Hepatocyte (in vitro differentiated cells): ENCODE results near the gene SLC66A2. TPM values are rescaled to one million over a fixed set of nuclear protein-coding genes. Genes with fewer than 3 reads are reported as not detected.

Source experiments
- DNase-seq: peaks from one replicate; pipeline ENCODE4 v3.0.0-alpha.2; 2016; ENCODE audit warnings: low spot score
- H2AFZ ChIP-seq: fragments of 200-600 bp; sonication (generic); 2 replicates; pipeline ENCODE4 v1.6.0; 2016; ENCODE audit warnings: antibody characterized with exemption, mild to moderate bottlenecking
- H3K27ac ChIP-seq: fragments of 200-600 bp; sonication (generic); 2 replicates; pipeline ENCODE4 v1.5.1; 2016; ENCODE audit warnings: mild to moderate bottlenecking
- H3K27me3 ChIP-seq: fragments of 200-600 bp; sonication (generic); 2 replicates; pipeline ENCODE4 v1.6.1; 2016
- H3K36me3 ChIP-seq: fragments of 200-600 bp; sonication (generic); replicated peaks from 2 replicates; pipeline ENCODE4 v1.5.1; 2016; ENCODE audit warnings: low read depth; ENCODE audit not compliant: insufficient read depth
- H3K4me1 ChIP-seq: fragments of 200-600 bp; sonication (generic); 2 replicates; pipeline ENCODE4 v1.5.1; 2016; ENCODE audit warnings: mild to moderate bottlenecking, moderate library complexity; ENCODE audit not compliant: insufficient read depth
- H3K4me2 ChIP-seq: fragments of 200-600 bp; sonication (generic); 2 replicates; pipeline ENCODE4 v1.6.0; 2016
- H3K4me3 ChIP-seq: fragments of 200-600 bp; sonication (generic); 2 replicates; pipeline ENCODE4 v1.5.1; 2016; ENCODE audit warnings: mild to moderate bottlenecking
- H3K79me2 ChIP-seq: fragments of 200-600 bp; sonication (generic); 2 replicates; pipeline ENCODE4 v1.6.0; 2017; ENCODE audit warnings: mild to moderate bottlenecking
- H3K9me2 ChIP-seq: fragments of 200-600 bp; sonication (generic); replicated peaks from 2 replicates; pipeline ENCODE4 v1.6.0; 2017; ENCODE audit warnings: mild to moderate bottlenecking; ENCODE audit not compliant: insufficient read depth
- H3K9me3 ChIP-seq: fragments of 200-600 bp; sonication (generic); 2 replicates; pipeline ENCODE4 v1.5.1; 2016; ENCODE audit warnings: low read depth, mild to moderate bottlenecking
- H4K20me1 ChIP-seq: fragments of 200-600 bp; sonication (generic); 2 replicates; pipeline ENCODE4 v1.6.0; 2016; ENCODE audit warnings: mild to moderate bottlenecking; ENCODE audit not compliant: insufficient read depth, poor library complexity, severe bottlenecking
- CTCF ChIP-seq: fragments of 200-600 bp; sonication (generic); IDR thresholded peaks from 2 replicates; pipeline ENCODE4 v1.5.1; 2016; ENCODE audit warnings: antibody characterized with exemption, mild to moderate bottlenecking; ENCODE audit not compliant: poor library complexity
- EZH2 ChIP-seq: fragments of 200-600 bp; sonication (generic); IDR thresholded peaks from 2 replicates; pipeline ENCODE4 v1.6.1; 2016; ENCODE audit warnings: antibody characterized with exemption, mild to moderate bottlenecking, borderline replicate concordance
- EZH2phosphoT487 ChIP-seq: fragments of 200-600 bp; sonication (generic); IDR thresholded peaks from one replicate; pipeline ENCODE4 v1.6.1; 2018; ENCODE audit warnings: antibody characterized with exemption, mild to moderate bottlenecking, low read depth, moderate library complexity; ENCODE audit not compliant: unreplicated experiment, severe bottlenecking
- WGBS: methylation state at CpG from one replicate; pipeline ENCODE4 v1.1.6; 2016; ENCODE audit warnings: low lambda C conversion rate; ENCODE audit errors: missing lambda C conversion rate; 5-methylcytosine and 5-hydroxymethylcytosine counted together
- polyA plus RNA-seq: library from polyadenylated mRNA; unstranded; fragments of >200 nt; fragmentation: Nextera tagmentation; extraction: Ambion mirVana; gene quantifications from 2 replicates; pipeline ENCODE4 v1.2.1, GENCODE V29; 2016
- total RNA-seq: library from RNA; depleted of rRNA; stranded (reverse); fragments of >200 nt; gene quantifications from 2 replicates; pipeline ENCODE4 v1.2.3, GENCODE V29; 2014

Gene SLC66A2
- total and polyA plus RNA-seq, 2 experiments from 2014 or later, result 31.1 to 36.5 TPM

- Histone ChIP-seq H4K20me1 (no peaks in the 10 kb centered on the region), H2AFZ (no peak overlapping the region), H3K9me2 (no peaks in the 10 kb centered on the region), H3K9me3 (no peaks in the 10 kb centered on the region), H3K36me3 (no peaks in the 10 kb centered on the region), H3K4me1 (no peaks in the 10 kb centered on the region), H3K27me3 (no peaks in the 10 kb centered on the region), H3K4me3 (no peak overlapping the region), H3K27ac (no peak overlapping the region), H3K4me2 (no peak overlapping the region), H3K79me2 (no peaks in the 10 kb centered on the region)
- TF ChIP-seq EZH2phosphoT487, result no peak
- no peak for TF ChIP-seq EZH2
- TF ChIP-seq CTCF, result no peak
- DNase-seq, result no peak
- 92% methylated on average over 25 of the region's 25 CpGs for WGBS
These were observed 66.3 kb downstream of the SLC66A2 start for GRCh38 chr18:79884963-79885728.

DNA sequence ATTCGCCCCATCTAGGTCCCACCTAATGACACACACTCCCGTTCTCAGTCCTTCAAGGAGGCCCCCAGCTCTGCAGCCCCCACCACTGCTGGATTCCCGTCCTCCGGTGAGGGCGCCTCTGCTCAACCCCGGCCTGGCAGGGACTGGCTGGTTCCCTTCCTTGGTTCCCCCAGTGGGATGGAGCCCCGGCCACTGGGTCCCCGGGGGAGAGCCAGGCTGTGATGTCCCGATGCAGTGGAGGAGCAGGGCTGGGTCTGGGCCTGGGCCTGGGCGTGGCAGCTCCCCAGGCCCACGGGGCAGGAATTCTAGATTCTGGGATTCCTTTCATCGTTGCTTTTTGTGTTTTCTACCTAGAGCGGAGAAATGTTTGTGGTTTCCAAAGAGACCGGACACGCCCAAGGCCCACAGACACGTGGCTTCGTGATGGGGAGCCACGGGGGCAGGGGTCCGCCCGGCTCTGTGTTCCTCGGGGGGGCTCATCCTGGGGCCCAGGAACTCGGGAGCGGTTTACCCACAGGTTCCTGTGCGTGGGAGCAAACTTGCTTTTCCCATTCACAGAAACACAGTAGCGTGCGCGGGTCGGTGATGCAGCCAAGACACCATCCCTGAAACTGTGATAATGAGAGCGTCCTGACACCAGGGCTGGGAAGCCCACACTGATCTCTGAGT is 67.0 kb downstream of the SLC66A2 start:
- no peaks in the 10 kb centered on the region for H3K4me1 ChIP-seq
- DNase-seq, result no peak
- H3K4me3 ChIP-seq, result no peak overlapping the region

DNA sequence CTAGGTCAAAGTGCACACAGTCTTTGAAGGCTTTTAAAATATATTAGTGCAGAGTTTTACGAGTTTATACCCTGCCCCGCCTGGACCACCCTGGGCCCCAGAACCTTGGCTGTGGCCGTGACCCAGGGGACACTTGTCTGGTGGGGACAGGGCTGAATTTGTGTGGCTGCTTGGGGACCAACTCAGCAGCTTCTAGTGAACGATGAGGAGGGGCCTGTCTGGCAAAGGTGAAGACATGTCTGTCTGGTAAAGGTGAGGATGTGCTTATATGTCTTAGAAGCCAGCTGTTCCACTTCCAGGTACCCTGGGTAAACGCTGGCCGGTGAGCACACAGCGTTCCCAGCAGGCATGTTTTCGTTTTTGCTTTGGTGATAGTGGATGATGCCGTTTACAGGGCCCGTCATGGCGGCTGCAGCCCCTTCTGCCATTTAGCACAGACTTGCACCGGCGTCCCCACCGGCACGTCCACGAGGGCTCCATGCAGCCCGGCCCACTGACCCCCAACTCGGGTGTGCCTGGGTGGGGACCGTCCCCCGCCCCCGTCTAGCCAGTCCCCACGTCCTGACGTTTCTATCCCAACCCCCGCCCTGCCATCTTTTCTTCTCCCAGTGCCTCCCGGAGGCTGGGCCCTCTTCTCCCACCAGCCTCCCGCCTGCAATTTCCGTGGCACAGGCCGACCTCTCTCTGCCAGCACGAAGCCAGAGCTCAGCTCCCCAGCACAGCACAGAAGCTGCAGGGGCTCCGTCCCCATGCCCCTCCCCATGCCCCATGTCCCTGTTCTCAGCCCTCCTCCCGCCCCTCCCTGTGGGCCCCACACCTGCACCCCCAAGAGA is 67.8 kb downstream of the SLC66A2 start:
- TF ChIP-seq EZH2 (no peak), CTCF (no peak), EZH2phosphoT487 (no peak)
- no peak overlapping the region for H3K4me2 ChIP-seq
- H3K4me3 ChIP-seq, result no peak overlapping the region
- 93% methylated on average over 12 of the region's 31 CpGs for WGBS
- no peaks in the 10 kb centered on the region for H3K79me2 ChIP-seq
- no peak overlapping the region for H2AFZ ChIP-seq
- no peaks in the 10 kb centered on the region for H3K9me3 ChIP-seq
- H3K27ac ChIP-seq, result no peak overlapping the region
- no peaks in the 10 kb centered on the region for H3K4me1 ChIP-seq
- DNase-seq, result no peak
- H3K27me3 ChIP-seq, result no peaks in the 10 kb centered on the region
- H4K20me1 ChIP-seq, result no peaks in the 10 kb centered on the region
- no peaks in the 10 kb centered on the region for H3K9me2 ChIP-seq
- no peaks in the 10 kb centered on the region for H3K36me3 ChIP-seq

More for the DNA sequence above, 67.0 kb downstream of the SLC66A2 start:
- Histone ChIP-seq H3K79me2 (no peaks in the 10 kb centered on the region), H2AFZ (no peak overlapping the region), H3K4me2 (no peak overlapping the region), H3K9me2 (no peaks in the 10 kb centered on the region), H3K36me3 (no peaks in the 10 kb centered on the region), H3K27me3 (no peaks in the 10 kb centered on the region), H4K20me1 (no peaks in the 10 kb centered on the region), H3K27ac (no peak overlapping the region), H3K9me3 (no peaks in the 10 kb centered on the region)
- TF ChIP-seq CTCF (no peak), EZH2 (no peak), EZH2phosphoT487 (no peak)
- WGBS, result 87% methylated on average over 28 of the region's 29 CpGs
